Fibroblast of the conjunctiva (primary cell): ENCODE results near the gene TIGD2.
A peak's percentile ranks its signal among the peaks of the same experiment; 100 is the strongest.

Source experiments
- DNase-seq: peaks from one replicate; pipeline ENCODE4 v3.0.0-alpha.2; 2010; ENCODE audit warnings: low read depth

The TIGD2 gene

GRCh38 chr4:89110986-89111832 lies at the start of gene TIGD2:
Gene TIGD2 (plus strand): TSS chr4:89111533. CDS start chr4:89112975, 1,442 bp downstream.
- DNase-seq: peak; percentile 68

- DNase-seq: no peak
Observed at GRCh38 chr4:89064848-89065247, 46.5 kb upstream of the TIGD2 start.

- no peak for DNase-seq
Observed at GRCh38 chr4:89067417-89067816, 43.9 kb upstream of the TIGD2 start.

- DNase-seq: no peak
Observed at GRCh38 chr4:89069481-89069880, 41.9 kb upstream of the TIGD2 start.

DNA sequence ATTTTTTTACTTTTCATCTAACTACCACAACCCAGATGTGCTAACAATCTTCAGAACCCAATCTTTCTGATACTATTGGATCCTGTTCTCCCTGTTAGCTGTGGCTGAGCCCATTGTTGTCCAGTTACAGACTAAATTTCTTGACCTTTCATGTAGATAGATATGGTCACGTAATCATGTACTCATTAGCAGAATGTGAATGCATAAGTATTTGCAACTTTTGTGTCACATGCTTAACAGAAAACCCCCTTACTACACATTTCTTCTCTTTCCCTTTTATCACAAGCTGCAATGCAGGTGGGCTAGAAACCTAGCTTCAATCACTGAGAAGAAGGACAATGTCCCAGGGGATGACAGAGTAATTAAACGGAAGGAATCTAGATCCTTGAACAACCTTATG lies 41.3 kb upstream of the TIGD2 start:
- no peak for DNase-seq

- DNase-seq: no peak
Observed at GRCh38 chr4:89071311-89071710, 40.0 kb upstream of the TIGD2 start.

GRCh38 chr4:89072921-89073320 lies 38.4 kb upstream of the TIGD2 start:
- DNase-seq: no peak

DNA sequence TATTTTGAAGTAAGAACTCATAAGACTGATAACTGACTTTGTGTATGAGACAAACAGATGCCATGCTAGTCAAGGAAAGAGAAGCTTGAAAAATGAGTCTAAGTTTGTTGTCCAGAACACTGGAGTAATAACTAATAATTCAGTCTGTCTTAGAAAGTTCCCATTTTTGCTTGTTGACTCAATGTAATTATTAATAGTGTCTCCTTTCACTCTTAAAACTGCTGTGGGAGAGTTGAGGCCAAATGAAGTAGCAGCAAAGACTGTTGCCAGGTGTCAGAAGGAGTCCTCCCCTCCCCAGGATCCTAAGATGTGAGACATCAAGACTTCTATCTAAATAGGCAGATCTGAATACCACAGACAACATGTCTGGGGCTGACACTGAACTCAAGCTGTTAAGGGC lies 33.6 kb upstream of the TIGD2 start:
- no peak for DNase-seq

- no peak for DNase-seq
Observed at GRCh38 chr4:89078300-89078699, 33.0 kb upstream of the TIGD2 start.

DNA sequence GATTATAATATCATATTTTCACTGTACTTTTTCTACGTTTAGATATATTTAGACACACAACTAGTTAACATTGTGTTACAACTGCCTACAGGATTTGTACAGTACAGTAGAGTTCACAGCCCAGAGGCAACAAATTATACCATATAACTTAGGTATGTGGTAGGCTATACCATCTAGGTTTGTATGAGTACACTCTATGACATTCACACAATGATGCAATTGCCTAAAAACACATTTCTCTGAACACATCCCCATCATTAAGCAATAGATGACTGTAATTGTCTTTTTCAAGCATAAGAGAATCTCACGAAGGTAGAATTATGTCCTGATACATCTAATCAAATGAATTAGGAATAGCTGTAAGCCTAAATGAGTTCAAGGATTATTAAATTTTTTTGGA lies 12.3 kb upstream of the TIGD2 start:
- DNase-seq: no peak

GRCh38 chr4:89099471-89099870 lies 11.9 kb upstream of the TIGD2 start:
- DNase-seq: no peak

DNA sequence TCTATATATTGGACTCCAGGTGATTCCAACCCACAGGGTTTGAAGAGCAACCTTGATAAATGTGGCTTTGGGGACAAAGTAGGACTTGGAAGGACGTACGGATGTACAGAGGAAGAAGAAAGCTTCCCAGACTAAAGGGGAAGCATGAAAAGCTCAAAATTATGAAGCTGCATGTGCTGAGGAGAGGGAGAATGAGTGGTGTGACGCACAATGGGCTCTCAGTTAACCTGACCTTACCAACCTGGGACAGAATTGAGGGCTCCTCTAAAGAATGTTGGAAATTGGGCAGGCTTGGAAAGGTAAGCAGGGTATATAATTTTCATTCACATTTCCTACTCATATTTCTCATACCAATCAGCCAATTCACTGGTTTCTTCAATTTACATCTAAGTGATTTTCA lies 10.5 kb upstream of the TIGD2 start:
- no peak for DNase-seq

DNA sequence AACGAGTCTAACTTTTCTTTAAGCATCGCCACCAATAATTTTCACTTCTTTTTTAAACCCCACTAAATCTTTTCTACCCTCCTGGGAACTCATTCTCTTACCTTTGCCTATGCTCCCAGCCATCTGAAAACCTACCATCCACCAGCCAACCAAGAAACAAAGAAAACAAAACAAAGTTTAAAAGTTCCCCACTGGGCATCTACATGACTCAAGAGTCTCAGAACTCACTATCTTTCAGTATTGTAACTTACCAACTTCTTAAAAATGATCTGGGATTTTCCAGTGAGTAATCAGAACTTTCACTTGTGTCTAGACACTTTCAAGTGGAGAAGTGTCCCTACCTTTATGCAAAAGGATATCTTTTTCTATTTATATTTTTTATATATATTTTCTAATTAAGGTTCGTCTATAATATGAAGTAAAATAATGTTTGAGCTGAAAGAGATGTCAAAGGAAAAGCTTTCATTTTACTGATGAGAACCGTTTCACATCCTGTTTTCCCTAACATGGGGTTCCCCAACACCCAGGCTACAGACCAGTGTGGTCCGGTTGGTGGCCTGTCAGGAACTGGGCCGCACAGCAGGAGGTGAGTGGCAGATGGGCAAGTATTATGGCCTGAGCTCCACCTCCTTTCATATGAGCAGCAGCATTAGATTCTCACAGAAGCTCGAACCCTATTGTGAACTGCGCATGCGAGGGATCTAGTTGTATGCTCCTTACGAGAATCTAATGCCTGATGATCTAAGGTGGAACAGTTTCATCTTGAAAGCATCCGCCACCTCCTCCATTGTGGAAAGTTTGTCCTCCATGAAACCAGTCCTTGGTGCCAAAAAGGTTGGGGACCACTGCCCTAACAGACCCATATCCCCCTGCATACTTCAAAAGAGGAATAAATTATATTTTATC lies 9.8 kb upstream of the TIGD2 start:
- no peak for DNase-seq

GRCh38 chr4:89105726-89106125 lies 5.6 kb upstream of the TIGD2 start:
- no peak for DNase-seq

GRCh38 chr4:89108091-89108490 lies 3.2 kb upstream of the TIGD2 start:
- DNase-seq: no peak

DNA sequence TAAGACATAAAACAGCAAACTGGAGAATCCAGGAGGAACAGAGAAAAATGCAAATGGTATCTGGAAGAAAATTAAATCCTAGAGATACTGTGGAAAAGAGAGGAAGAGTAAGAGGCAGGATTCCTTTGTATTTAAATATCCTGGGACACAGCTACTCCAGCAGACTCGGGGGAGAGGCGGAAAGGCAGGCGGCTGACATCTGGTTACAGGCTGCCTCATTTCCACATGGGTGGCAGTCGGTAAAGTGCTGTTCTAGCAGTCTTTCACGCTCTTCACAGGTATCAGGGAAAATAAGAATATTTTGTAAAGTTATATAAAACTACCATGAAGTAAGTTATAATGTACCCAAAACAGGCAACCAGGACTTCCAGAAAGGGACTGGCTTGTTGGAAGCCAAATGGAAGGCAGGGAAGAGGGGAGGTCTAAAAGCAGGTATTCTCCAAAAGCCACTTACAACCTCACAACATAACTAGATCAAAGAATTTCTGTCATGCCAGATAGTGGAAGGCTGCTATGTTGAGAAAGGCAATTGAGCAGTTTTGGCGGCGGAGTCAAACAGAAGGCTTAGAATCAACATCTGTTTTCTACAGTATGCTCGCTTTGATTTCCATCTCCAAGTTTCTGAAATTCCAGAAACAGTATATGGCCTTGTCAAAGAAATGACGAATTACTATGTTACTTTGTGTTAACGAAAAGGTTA lies 1.3 kb upstream of the TIGD2 start:
- DNase-seq: no peak

DNA sequence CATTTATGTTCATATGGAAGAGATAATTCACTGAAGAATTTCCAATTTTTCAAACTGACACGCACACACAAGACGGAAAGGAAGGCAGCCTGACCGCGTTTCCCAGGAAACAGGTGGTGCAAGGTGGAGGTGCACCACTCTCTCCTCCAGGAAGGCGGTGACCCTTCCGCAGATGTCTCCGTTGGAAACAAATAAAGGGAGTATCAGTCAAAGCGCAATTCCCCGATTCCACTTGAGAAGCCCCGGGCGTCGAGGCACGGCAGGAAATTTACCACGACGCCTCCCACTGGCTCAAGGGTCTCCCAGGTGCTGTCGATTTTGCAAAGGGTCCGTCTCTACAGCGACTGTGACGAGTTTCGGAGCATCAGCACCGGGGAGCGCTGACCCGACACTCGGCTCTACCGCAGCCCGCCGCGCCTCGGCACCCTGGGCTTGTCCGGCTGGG lies 770 bp upstream of the TIGD2 start:
- no peak for DNase-seq

- peak; percentile 79 for DNase-seq
Observed at GRCh38 chr4:89111833-89112563, 665 bp downstream of the TIGD2 start.

GRCh38 chr4:89113415-89113814 lies 2.1 kb downstream of the TIGD2 start:
- no peak for DNase-seq

- DNase-seq: no peak
Observed at GRCh38 chr4:89114100-89114499, 2.8 kb downstream of the TIGD2 start.

DNA sequence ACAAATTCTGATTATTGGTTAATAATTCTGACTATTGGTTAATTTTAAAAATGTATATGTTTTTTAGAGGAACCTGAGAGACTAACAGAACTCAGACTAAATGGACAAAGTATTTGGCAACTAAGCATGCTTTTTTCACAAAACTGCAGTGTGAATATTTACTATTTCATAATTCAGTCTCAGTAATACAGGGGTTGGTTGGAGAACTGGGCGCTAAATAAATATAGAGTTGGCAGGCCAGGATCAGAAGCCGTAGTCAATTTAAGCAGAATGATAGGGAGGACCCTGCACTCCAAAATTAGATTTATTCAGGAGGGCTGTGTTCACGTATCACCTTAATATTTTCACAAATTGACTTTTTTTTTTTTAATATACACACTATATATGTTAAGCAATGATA lies 5.8 kb downstream of the TIGD2 start:
- DNase-seq: no peak

DNA sequence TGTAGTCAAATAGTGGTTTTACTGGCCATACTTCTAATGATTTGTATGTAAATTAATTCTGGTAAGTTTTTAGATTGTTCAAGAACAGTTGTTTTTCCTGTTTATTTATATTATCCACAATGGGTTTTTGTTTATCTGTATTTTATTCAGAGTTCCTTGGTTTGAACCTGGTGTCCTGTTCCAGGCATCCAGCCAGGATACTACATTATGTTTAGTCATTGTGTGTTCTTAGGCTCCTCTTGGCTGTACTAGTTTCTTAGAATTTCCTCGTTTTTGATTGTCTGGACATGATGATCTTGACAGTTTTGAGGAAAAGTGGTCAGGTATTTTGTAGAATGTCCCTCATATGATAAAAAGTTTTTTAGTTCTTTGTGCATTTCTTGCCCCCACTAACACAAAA lies 7.8 kb downstream of the TIGD2 start:
- no peak for DNase-seq
